Breast epithelium (tissue), 3 donors: Measurements from ENCODE around the gene ADGRE1.

Source experiments
- POLR2A ChIP-seq: fragments of 450-650 bp; IDR thresholded peaks from one replicate; pipeline ENCODE4 v1.6.1; 2016; ENCODE audit warnings: antibody characterized with exemption, mild to moderate bottlenecking, moderate library complexity
- POLR2AphosphoS5 ChIP-seq, 3 donors: sonication (generic); formaldehyde crosslinking; IDR thresholded peaks; one replicate each; pipeline ENCODE4 v1.6.1; 2017; ENCODE audit warnings: antibody characterized with exemption in 3 of 3
- TF ChIP-seq, protein P1 (sequence below), 3 donors: fragments of 450-650 bp; IDR thresholded peaks; one replicate each; pipeline ENCODE4 v1.5.1; 2016 to 2017; ENCODE audit warnings: antibody characterized with exemption in 3 of 3, mild to moderate bottlenecking in 3 of 3, moderate library complexity in 3 of 3

GRCh38 chr19:6866741-6867151 lies 20.6 kb upstream of the ADGRE1 start:
- TF ChIP-seq POLR2A, result no peak
- TF ChIP-seq, protein P1, sequence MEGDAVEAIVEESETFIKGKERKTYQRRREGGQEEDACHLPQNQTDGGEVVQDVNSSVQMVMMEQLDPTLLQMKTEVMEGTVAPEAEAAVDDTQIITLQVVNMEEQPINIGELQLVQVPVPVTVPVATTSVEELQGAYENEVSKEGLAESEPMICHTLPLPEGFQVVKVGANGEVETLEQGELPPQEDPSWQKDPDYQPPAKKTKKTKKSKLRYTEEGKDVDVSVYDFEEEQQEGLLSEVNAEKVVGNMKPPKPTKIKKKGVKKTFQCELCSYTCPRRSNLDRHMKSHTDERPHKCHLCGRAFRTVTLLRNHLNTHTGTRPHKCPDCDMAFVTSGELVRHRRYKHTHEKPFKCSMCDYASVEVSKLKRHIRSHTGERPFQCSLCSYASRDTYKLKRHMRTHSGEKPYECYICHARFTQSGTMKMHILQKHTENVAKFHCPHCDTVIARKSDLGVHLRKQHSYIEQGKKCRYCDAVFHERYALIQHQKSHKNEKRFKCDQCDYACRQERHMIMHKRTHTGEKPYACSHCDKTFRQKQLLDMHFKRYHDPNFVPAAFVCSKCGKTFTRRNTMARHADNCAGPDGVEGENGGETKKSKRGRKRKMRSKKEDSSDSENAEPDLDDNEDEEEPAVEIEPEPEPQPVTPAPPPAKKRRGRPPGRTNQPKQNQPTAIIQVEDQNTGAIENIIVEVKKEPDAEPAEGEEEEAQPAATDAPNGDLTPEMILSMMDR (IDR thresholded peaks at IDR 0.05), result no peak
- TF ChIP-seq POLR2AphosphoS5 (IDR thresholded peaks at IDR 0.05), result no peak
